ENCODE measurements around the gene WWOX. TPM values are rescaled to one million over a fixed set of nuclear protein-coding genes. Genes with fewer than 3 reads are reported as not detected.

Gene WWOX
- total RNA-seq, 2 experiments from 2014 or later: 16.6 to 19.0 TPM

DNA sequence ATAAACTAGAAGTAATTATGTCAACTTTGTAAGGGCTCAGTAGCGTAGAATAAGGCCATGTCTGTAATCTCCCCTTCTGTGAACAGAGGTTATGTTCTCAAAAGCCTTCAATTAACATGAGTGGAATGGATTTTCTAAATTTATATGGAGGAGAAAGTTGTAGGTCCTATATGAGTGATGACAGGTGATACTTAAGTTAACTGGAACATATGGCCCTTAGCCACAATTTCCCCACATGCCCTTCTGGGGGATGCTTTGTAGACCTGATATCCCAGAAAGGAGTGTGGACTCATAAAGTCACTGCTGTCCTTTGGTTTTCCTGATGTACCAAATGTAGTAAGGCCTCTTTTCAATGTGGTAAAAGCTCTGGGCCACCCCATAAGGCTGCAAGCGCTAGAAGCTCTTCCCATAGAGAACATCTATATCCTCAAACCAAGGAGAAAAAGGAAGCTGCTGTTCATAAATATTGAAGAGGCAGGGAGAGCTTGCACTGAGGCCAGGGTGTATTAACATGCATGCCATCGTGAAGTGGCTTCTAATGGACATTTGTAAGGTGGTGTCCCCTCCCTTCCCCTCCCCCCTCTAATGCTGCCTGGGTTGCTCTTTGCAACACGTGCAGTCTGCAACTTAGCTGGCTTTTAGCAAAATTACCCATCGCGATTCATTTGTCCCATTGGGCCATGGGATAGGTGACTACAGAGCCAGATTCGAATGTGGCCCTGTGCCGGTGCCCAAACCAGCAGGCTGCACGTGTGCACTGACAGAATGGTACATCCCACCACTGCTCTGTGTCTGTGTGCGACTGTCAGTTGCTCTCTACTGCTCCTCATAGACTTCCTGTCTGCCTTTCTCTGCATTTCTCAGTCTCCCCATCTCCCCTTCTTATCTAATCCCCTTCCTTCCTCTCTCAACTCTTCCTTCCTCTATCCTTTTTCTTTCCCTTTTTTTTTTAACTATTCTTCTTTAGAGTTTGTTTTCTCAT lies 269.0 kb downstream of the WWOX start:
- Mint-ChIP-seq H3K27me3 (no peaks in the 10 kb centered on the region), H3K9me3 (no peaks in the 10 kb centered on the region), H3K4me1 (no peaks in the 10 kb centered on the region), H3K27ac (no peak overlapping the region), H3K36me3 (ENCODE audit: low read depth) (no peaks in the 10 kb centered on the region), H3K4me3 (no peak overlapping the region)
- DNase-seq: no peak
- ChIA-PET POLR2A (no interaction called here), CTCF (no interaction called here)

DNA sequence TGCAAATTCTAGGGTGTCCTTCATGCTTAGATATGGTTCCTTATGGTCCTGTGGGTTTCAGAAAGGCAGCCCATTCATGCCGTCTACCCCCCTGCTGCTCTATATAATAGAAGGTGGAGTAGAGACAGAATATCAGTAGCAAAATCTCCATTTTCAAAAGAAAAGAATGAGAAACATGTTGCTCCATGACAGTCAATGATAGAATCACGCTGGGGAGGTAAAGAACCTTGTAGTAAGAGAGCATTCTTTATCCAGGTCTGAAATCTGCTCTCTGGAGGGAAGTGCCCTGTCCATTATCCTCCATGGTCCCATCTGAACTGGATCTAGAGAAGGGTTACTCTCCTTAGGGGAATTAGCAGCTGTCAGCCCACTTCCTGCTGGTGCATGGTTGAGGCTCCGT lies 272.8 kb downstream of the WWOX start:
- H3K27ac Mint-ChIP-seq: no peak overlapping the region
- ChIA-PET CTCF (no interaction called here), POLR2A (no interaction called here)
- no peaks in the 10 kb centered on the region for H3K36me3 Mint-ChIP-seq (ENCODE audit: low read depth)
- no peaks in the 10 kb centered on the region for H3K4me1 Mint-ChIP-seq
- H3K27me3 Mint-ChIP-seq: no peaks in the 10 kb centered on the region
- H3K4me3 Mint-ChIP-seq: no peak overlapping the region
- no peak for DNase-seq
- H3K9me3 Mint-ChIP-seq: no peaks in the 10 kb centered on the region

DNA sequence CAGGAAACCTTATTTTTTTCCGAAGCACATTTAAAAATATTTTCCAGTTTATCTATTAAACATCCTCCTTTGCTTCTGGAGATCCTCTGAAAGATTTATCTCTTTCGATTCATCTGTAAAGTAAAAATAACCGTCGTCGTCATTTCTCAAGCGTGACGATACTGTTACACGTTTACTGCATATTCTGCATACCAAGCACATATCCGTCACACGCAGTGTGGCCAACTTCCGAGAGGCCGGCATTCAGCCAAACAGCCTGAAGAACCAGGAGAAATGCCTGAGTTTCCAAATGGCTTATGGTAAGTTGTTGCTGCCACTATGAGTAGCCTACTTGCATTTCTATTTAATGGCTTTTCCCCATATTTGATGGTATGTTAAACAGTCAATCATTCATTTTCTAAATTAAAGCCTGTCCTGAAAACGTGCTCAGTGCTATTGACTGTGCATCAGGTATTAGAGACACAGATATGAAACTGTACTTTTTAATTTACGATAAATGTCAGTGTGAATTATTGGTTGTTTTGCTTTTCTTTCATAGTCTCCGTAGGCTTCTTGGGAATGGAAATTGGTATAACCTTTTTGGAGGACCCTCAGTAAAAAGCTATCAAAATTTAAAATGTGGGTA lies 275.7 kb downstream of the WWOX start:
- ChIA-PET POLR2A (no interaction called here), CTCF (no interaction called here)
- Mint-ChIP-seq H3K27me3 (no peaks in the 10 kb centered on the region), H3K9me3 (no peaks in the 10 kb centered on the region), H3K4me1 (no peaks in the 10 kb centered on the region), H3K27ac (no peak overlapping the region), H3K36me3 (ENCODE audit: low read depth) (no peaks in the 10 kb centered on the region), H3K4me3 (no peak overlapping the region)
- no peak for DNase-seq

DNA sequence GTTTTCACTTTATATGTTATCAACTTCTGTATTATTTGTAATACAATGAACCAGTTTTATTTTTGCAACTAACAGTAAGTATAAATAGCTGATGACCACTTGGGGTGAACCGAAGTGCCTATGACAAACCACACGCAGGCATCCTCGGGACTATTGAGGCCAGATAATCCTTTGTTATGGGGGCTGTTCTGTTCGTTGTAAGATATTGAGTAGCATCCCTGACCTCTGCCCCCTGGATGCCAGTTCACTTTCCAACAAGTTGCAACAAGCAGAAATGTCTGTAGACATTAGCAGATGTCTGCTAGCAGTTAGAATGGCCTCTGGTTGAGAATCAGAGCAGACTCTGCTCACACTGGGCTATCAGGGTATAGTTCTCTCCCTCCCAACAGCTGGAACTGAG lies 277.0 kb downstream of the WWOX start:
- Mint-ChIP-seq H3K4me3 (no peak overlapping the region), H3K36me3 (ENCODE audit: low read depth) (no peaks in the 10 kb centered on the region), H3K27ac (no peak overlapping the region), H3K9me3 (no peaks in the 10 kb centered on the region), H3K27me3 (no peaks in the 10 kb centered on the region), H3K4me1 (no peaks in the 10 kb centered on the region)
- CTCF ChIA-PET: no interaction called here
- DNase-seq: no peak
- POLR2A ChIA-PET: no interaction called here

DNA sequence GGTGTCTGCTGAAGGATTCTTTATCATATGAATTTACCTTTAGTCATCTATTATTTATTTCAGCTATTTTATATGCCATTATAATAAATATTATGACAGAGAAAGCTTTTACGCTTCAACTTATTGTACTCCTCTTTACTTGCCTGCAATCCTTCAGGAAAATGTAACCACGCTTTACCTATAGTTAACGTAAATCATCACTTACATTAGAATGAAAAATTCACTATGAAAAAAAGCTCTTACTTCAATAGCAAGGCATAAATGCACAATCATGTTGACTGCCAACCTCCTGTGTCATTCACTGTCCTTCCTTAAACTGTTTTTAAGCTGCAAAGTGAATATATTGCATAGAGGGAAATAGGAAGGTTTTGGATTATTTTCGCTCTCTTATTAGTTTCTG lies 277.9 kb downstream of the WWOX start:
- POLR2A ChIA-PET: no interaction called here

DNA sequence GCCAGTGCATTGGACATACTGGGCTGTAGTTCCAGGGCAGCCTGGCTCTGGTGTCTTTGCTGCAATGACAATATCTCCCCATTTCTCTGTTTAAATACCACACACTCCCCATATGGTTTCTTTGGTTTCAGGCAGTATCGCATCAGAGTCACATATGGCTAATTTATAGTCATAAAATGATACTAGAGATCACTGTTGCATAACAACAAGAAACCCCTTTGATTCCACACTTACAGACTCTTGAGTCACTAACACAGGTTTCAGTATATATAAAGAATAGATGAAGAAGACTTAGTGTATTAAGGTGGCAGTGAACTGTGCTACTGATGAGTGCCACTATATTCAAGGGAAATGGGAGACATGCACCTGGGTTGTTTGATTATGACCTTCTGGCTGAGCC lies 281.6 kb downstream of the WWOX start:
- CTCF ChIA-PET: no interaction called here
- no peak for DNase-seq
- POLR2A ChIA-PET: no interaction called here

More for the DNA sequence above, 277.9 kb downstream of the WWOX start:
- no peak overlapping the region for H3K4me3 Mint-ChIP-seq
- no peaks in the 10 kb centered on the region for H3K36me3 Mint-ChIP-seq (ENCODE audit: low read depth)
- CTCF ChIA-PET: no interaction called here
- H3K9me3 Mint-ChIP-seq: no peaks in the 10 kb centered on the region
- DNase-seq: no peak
- H3K27ac Mint-ChIP-seq: no peak overlapping the region
- H3K4me1 Mint-ChIP-seq: no peaks in the 10 kb centered on the region
- H3K27me3 Mint-ChIP-seq: no peaks in the 10 kb centered on the region

DNA sequence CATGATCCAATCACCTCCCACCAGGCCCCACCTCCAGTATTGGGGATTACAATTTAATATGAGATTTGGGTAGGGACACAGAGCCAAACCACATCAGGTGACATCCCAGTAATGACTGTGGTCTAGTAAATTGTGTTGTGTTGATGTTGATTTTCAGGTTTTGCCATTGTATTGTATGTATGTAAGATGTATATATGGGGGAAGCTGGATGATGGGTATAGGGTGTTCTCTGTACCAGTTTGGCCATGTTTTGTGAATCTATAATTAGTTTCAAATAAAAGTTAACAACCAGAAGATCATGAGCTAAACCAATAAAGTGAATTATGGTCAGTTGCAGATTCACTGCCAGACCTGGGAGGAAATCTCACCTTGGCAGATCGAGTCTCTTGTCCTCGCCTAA lies 283.7 kb downstream of the WWOX start:
- Mint-ChIP-seq H3K4me3 (no peak overlapping the region), H3K27ac (no peak overlapping the region), H3K36me3 (ENCODE audit: low read depth) (no peaks in the 10 kb centered on the region), H3K27me3 (no peaks in the 10 kb centered on the region), H3K4me1 (no peaks in the 10 kb centered on the region), H3K9me3 (peaks cover 3% of the 10 kb centered on the region)
- ChIA-PET CTCF (no interaction called here), POLR2A (no interaction called here)
- no peak for DNase-seq

More for the DNA sequence above, 281.6 kb downstream of the WWOX start:
- Mint-ChIP-seq H3K4me3 (no peak overlapping the region), H3K27ac (no peak overlapping the region), H3K4me1 (no peaks in the 10 kb centered on the region), H3K9me3 (peaks cover 2% of the 10 kb centered on the region), H3K36me3 (ENCODE audit: low read depth) (no peaks in the 10 kb centered on the region), H3K27me3 (no peaks in the 10 kb centered on the region)

DNA sequence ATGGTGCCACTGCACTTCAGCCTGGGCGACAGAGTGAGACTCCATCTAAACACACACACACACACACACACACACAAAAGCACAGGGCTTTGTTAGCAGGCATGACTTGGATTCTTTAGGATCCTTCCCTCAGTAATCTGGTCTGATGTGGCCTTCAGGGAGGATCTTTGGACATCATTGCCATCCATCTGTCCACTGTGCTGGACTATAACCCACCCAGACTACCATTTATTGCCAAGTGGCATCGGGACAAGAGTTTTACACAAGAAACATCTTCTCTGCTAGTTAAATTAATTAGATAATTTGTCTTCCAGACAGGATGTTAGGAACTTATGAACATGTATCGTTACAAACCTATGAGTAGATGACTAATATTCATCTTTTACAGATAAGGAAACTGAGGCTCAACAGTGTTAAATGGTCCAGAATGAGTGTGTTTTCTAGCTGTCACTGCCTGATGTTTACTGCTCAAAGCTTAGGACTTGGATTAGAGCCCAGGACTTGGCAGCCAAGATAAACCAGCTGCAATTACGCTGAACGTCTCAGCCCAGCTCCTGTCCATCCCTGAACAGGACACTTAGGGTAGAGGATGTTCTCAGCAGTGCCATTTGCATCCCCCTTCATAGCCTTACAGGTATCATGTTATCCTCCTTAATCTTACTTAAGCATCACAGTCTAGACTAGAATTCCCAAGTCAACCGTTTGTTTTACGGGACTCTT lies 285.8 kb downstream of the WWOX start:
- Mint-ChIP-seq H3K27me3 (no peaks in the 10 kb centered on the region), H3K36me3 (ENCODE audit: low read depth) (no peaks in the 10 kb centered on the region), H3K4me3 (no peak overlapping the region), H3K9me3 (peaks cover 3% of the 10 kb centered on the region), H3K27ac (no peak overlapping the region), H3K4me1 (no peaks in the 10 kb centered on the region)
- POLR2A ChIA-PET: no interaction called here
- CTCF ChIA-PET: interaction anchor here (0.6 kb wide), 1 partner anchor 577 kb away, joined by 6 read pairs; no protein-coding TSS in a partner anchor
- DNase-seq: no peak

DNA sequence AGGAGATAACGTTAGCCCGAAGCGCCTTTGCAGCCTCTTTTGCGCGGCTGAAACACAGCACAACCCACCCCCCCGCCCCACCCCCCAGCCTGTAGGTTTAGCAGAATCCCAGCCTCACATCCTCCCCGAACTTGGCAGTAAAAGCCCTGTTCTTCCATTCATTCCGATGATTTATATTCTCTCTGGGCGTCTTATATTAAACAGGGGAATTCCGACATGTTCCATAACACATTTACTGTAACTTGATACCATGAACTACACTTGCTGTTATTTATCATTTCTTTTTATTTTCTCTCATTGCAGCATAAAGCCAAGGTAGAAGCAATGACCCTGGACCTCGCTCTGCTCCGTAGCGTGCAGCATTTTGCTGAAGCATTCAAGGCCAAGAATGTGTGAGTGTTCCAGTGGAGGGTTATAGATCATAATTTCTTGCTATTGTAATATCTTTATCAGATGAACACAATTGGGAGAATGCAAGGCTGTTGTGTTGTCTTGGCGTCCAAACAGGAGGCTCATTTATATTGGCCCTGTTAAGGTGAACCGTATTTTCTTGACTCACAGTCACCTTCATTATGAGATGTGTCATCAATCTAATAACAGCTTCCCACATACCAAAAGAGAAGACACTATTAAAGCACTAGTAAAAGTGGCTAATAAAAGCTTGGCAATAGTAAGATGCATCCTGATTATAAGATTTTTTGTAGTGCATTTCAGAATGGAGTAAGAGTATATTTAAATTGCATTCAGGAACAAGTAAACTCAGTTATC lies 287.3 kb downstream of the WWOX start:
- ChIA-PET POLR2A (no interaction called here), CTCF (no interaction called here)
- Mint-ChIP-seq H3K27me3 (no peaks in the 10 kb centered on the region), H3K36me3 (ENCODE audit: low read depth) (no peaks in the 10 kb centered on the region), H3K4me3 (no peak overlapping the region), H3K4me1 (no peaks in the 10 kb centered on the region), H3K9me3 (peaks cover 3% of the 10 kb centered on the region), H3K27ac (no peak overlapping the region)
- no peak for DNase-seq

DNA sequence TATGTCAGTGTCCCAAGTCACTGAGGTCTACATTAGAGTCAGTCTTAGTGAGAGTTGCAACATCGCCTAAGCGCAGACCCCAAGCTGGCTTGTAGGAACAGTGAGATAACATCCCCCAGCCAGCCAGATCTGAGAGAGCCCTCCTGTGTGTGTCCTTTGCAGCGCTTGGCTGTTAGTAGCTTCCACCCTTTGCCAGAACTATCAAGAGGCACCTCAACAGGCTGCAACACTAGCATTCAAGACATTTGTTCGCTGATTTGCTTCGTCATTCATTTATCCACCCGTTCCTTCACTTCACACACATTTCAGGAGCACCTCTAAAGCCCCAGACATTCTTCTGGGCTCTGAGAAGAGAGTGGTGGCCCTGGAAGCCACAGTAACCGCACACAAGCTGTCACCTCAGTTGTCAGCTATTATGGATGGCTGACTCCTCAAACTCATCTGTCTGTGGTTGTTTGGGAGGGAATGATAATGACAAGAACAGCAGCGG lies 289.6 kb downstream of the WWOX start:
- H3K4me1 Mint-ChIP-seq: no peaks in the 10 kb centered on the region
- CTCF ChIA-PET: no interaction called here
- H3K4me3 Mint-ChIP-seq: no peak overlapping the region
- no peaks in the 10 kb centered on the region for H3K27me3 Mint-ChIP-seq
- DNase-seq: no peak
- H3K9me3 Mint-ChIP-seq: peaks cover 6% of the 10 kb centered on the region
- no peak overlapping the region for H3K27ac Mint-ChIP-seq
- no peaks in the 10 kb centered on the region for H3K36me3 Mint-ChIP-seq (ENCODE audit: low read depth)
- POLR2A ChIA-PET: no interaction called here

DNA sequence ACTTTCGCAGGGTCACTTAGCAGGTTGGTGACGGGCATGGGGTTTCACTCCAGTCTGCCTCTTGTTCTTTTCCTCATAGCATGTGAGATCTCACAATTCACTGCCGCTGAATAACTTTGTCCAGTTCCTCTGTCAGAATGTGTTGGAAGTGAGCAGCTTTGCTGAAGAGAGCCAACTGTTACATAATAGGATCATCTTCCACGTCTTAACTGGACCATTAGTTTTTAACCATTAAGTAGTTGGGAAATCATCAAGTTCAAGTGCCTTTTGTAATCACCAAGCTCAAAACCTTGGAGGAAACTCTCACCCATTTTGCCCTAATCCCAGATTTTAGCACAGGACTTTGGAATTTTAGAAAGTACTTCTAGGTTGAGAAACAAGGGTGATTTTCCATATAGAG lies 290.6 kb downstream of the WWOX start:
- CTCF ChIA-PET: no interaction called here
- H3K27me3 Mint-ChIP-seq: no peaks in the 10 kb centered on the region
- POLR2A ChIA-PET: no interaction called here
- no peaks in the 10 kb centered on the region for H3K4me1 Mint-ChIP-seq
- no peaks in the 10 kb centered on the region for H3K36me3 Mint-ChIP-seq (ENCODE audit: low read depth)
- DNase-seq: no peak
- H3K27ac Mint-ChIP-seq: no peak overlapping the region
- no peak overlapping the region for H3K4me3 Mint-ChIP-seq
- H3K9me3 Mint-ChIP-seq: peaks cover 6% of the 10 kb centered on the region

DNA sequence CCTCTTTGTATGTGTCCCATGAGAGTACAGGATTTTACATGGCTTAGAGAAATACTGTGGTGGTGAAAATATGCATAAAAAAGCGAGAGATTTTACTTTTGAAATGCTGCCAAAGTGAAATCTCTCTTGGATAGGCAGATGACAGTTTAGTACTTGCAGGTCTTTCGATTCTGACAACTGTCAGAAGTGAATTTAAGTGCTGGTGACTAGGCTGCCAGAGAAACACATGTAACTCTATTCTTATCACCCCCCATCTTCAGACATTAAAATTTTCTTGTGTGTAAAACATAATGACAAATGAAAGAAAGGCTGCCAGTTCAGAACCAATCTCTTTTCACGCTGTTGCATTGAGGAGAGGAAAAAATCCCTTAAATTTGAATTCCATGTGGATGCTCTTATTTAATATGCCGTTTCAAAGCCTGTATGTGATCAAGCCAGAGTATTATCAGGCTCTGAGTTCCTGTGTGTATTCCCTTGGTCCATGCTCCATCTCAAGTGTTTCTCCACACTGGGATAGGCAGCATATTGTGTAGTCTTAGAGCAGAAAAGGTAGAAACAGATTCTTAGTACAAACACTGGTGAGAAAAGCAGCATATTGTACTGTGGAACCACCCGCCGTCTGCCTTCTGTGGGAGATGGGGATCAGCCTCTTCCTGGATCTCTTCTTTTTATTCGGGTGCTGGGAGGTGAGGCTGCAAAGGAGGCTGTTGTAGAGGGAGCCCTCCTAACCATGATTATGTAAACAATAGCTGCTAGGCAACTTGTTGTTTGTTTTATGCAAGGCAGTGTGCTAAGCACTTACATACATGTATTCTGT lies 291.3 kb downstream of the WWOX start:
- ChIA-PET POLR2A (no interaction called here), CTCF (no interaction called here)
- Mint-ChIP-seq H3K4me1 (no peaks in the 10 kb centered on the region), H3K27ac (no peak overlapping the region), H3K4me3 (no peak overlapping the region), H3K9me3 (peaks cover 6% of the 10 kb centered on the region), H3K27me3 (no peaks in the 10 kb centered on the region), H3K36me3 (ENCODE audit: low read depth) (no peaks in the 10 kb centered on the region)
- DNase-seq: no peak

Measured in activated CD4-positive, alpha-beta memory T cell treated with anti-CD3 and anti-CD28 coated beads, Interleukin-2, amount 10 ng/mL, durations not matched to agents 7 days and 5 days (primary cell).